Activated CD4-positive, CD25-positive, alpha-beta regulatory T cell treated with anti-CD3 and anti-CD28 coated beads, Interleukin-2, amount 50 U/mL, for 24 hours (primary cell): Measurements from ENCODE around the gene LPP.
A peak's percentile ranks its signal among the peaks of the same experiment; 100 is the strongest.

ENCODE experiments used
- ATAC-seq, 2 donors: fragments of 150-1000 bp; cut with Tn5 transposase; one replicate each; pipeline ENCODE4 v1.10.0; 2021; ENCODE audit warnings: mild to moderate bottlenecking in 1 of 2, moderate library complexity in 1 of 2

Gene LPP

DNA sequence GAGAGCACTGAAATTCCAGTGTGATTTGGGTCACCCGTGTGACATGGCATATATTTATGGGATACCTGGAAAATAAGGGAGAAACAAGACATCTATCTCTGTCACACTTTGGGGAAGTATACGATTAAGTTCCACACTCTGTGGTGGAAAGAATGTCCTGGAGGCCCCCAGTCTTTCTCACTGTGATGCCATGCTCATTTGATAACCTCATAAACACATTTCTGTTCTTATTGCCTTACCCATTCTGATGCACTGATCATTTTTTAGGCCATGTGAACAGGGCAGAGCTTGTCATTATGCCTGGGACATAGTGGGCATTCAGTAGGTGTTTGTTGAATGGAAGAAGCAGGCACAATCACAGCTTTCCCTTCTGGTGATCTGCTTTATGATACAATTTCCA is 668.5 kb downstream of the LPP start:
- no peak for ATAC-seq

DNA sequence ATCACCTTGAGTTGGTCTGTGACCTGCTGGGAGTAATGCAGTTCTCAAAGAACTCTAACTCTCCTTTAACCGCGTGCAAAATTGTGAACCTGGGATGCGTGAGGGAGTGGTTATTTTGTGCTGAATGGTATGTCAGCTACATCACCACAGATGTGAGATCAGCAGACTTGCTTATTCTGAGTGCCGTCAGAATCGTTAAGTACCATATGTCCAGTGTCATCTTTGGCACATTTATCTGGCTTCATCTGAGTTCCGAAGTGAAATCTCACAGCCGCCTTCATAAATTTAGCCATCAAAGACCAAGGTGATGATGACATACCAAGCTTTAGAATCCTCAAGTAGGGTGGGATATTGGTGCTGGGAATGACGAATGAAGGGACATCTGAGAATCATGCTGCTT is 670.6 kb downstream of the LPP start:
- ATAC-seq, result no peak

DNA sequence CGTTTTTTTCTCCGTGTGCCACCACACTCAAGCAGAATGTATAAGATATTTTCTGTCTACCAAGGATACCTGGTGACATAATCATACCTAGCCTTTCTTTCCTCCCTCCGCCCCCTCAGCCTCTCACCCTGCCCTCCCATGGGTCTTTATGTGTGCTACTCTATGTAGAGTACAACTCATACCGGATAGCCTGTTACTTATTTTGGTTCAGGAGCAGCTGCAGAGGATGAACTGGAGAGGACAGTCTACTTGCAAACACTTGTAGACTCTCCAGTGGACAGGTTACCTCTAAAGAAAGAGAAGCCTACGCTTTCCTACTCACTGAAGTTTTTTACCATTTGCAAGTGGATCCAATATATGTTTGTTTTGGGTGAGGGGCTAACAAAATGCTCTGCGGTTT is 671.9 kb downstream of the LPP start:
- ATAC-seq, result no peak

DNA sequence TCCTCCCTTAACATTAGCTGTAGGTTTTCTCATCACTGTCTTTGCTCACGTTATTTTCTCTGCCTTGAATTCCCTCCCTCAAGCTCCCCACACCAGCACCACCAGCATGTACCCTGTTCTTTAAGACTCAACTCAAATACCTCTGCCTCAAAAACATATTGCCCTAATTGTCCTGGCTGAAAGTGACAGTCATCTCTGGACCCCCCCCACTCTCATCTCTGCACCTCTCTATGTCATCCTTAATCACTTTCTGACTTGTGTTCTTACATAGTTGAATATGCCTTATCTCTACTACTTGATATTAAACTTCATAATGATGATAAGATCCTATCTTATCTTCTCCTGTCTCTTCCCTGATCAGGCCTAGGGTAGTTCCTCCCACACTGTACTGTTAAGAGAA is 672.6 kb downstream of the LPP start:
- peak; percentile 35 to 38 for ATAC-seq

DNA sequence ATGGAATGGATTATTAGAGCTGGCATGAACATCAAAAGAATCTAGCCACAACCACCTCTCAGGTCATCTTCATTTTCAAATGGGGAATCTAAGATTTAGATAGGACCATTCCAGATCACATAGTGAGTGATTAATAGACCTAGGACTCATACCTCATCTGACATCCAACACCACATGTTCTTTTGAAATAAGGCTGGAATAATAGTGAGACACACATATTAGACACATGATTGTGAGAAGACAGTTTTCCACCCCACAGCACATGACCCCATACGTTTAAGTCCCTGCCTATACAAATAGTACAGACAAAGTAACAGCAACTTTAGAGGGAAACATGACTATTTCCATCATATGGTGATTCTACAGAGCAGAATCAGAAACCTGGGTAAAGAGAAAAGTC is 673.1 kb downstream of the LPP start:
- ATAC-seq, result no peak

DNA sequence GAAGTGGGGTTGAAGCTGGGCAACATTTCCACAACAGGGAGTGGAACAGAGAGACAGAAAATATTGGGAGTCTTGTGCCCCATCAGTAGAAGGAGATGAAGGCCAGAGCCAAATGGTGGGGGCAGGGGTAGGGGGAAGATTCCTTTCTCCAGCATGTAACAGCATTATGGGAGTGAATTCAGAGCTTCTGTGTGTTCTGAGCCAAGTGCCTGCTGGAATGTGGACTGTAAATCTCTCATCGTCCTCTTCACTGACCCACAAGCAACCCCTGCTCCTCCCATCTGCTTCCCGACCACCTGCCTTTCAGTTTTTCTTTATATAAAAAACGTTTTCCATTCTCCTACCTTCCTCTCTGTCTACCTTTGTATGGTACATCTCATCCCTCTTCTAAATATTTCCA is 673.6 kb downstream of the LPP start:
- no peak for ATAC-seq

DNA sequence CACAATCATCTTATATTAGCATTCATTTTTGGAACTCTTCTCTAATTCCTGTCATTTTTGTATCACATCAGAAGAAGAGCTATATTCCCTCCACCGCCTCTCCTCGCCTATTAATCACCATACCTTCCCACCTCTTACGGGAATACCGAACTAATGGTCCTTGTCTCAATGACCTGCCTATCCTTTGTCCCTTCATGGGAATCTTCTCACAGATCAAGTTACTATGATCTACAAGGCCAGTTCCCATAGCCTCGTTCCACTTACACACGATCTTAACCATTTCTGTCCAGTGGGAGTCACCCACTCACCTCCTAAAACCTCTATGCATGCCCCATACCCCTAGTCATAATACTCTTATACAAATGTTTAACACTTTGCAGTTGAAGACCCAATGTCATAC is 675.2 kb downstream of the LPP start:
- no peak for ATAC-seq

DNA sequence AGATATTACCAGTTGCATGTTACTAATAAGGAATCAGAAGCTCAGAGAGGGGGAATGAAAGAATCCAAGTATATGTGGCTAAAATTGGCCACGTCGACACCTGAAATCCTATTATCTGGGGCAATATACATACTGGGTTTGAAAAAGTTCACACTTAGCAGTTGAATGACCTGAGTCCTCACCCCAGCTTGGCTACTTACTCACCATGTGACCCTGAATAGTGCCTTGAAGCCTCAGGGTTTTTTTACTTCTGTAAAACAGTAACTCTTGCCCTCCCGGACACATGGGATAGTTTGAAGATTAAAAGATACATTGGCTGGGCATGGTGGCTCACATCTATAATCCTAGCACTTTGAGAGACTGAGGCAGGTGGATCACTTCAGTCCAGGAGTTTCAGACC is 675.6 kb downstream of the LPP start:
- ATAC-seq, result no peak

DNA sequence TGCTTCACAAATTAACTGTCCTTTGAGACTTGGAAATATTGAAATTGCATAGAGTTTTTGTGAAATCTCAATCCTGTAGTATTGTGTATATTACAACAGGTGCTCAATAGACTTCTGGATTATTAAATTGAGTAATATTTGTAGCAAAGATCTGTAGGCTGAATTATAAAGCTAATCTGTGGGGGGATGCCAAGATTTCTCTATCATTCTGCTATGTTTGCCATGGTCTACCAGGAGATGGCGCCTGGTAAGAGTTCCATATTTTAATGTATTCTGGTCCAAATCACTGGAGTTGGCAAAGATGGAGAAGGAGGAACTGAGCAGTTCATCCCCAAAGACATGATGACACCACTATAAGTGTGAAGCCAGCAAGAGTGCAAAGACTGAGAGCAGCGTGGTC is 676.9 kb downstream of the LPP start:
- no peak for ATAC-seq

DNA sequence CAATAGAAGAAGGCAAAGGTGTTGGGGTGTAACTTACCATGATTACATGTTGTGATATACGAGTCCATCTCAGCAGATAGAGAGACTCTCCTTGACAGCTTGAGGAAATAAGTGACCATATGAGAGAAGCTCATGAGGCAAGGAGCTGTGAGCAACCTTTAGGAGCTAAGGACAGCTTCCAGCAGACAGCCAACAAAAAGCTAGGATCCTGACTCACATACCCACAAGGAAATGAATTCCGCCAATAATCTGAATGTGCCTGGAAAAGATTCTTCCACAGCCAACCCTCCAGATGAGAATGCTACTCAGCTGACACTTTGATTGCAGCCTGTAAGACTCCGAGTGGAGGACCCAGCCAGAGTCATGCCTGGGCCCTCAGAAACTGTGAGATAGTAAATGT is 678.2 kb downstream of the LPP start:
- no peak for ATAC-seq

DNA sequence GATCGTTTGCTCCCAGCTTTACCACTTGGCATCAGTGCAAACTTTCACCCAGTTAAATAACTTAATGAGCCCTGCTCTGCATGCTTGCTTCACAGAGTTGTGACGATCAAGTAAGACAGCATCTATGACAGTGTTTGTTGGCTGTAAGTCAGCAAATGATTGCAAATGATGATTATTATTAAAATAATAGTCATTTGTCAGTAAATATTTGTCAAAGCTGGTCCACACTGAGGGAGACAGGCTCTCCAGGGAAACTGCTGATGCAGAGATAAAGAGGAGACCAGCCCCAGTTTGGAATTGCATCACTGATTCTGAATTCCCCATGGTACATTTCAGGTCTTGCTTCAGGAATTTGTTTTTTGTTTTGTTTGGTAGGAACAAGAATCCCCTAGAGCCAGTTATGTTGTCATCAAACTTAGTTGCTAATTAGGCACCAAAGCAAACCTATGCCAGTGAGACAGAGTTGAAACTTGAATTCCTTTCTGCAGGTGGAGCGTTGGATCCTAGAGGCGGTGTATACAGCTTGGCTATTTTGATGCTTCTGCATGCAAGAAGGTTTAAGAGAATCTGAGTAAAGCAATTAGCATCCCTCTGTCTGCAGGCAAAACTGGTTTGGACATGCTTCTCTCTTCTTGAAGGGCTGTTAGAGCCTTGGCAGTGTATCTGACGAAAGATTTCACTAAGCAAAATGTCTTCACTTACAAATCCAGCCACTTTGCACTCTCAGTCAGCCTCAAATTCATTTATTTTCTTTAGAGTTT is 679.2 kb downstream of the LPP start:
- ATAC-seq, result no peak

DNA sequence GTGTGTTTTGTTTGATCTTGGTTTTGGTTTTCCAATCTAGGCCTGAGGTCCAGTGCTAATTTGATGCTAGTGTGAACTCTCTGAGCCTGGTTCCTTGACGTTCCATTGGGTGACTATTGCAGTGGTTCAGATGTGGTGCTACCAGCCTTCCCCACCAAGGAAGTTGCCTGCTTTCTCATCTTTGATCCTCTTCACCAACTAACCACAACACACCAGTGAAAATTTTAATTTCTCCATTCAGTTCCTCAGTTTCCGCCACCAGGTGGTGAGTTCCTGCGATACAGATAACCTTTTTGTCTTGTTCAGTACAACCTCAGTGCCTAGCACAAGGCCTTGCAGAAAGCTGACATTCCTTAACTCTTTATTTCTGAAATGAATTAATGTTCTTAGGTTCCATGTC is 680.4 kb downstream of the LPP start:
- no peak for ATAC-seq

DNA sequence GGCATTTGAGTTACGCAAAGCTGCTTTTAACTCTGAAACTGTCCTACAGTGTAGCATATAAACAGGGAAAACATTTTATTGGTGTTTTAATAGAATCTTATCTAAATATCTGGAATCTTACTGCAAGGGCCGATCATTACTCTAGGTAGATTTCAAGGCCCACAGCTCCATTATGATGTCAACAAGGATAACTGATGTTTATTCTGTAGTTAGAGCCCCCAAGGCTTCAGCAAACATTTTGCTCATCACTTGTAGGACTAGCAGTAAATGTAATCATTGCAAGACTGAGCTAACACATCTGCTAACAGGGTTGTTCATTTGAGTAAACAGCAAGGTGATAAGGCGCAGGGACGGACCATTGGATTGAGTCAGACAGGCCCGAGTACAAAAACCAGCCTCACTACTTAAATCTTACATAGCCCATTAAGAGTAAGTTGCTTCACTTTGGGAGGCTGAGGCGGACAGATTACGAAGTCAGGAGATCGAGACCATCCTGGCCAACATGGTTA is 685.3 kb downstream of the LPP start:
- ATAC-seq, result no peak

DNA sequence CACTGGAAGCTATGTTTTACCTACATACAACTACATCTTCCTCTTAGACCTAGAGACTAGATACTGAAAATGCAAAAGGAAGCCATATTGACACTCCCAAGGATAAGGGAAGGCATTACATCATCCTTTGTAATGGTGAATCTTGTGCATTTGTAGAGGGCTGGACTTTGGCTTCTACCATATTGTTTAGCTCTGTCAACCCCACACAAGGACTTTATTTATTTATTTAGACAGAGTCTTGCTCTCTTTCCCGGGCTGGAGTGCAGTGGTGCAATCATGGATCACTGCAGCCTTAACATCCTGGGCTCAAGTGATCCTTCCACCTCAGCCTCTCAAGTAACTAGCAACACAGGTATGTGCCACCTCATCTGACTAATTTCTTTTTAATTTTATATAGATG is 686.3 kb downstream of the LPP start:
- ATAC-seq, result no peak

DNA sequence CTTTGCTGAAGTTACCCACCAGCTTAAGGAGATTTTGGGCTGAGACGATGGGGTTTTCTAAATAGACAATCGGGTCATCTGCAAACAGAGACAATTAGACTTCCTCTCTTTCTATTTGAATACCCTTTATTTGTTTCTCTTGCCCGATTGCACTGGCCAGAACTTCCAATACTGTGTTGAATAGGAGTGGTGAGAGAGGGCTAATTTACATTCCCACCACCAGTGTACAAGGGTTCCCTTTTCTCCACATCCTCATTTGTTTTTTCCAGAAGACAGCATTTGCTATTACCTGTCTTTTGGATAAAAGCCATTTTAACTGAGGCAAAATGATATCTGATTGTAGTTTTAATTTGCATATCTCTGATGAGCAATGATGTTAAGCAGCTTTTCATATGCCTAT is 687.9 kb downstream of the LPP start:
- no peak for ATAC-seq

DNA sequence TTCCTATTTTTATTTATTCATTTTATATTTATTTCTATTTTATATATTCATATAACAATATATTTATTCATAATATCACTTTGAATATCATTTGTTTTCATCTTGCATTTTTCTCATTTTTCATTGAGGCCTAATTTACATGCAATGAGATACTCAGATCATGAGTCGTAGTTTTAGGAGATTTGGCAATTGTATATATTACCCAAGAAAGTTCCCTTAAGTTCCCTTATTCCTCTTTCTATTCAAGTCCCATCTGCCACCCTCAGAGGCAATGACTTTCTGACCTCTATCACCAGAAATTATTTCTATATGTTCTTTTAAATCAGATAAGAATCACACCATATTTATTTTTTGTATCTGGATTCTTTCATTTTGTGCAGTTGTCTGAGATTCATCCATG is 688.7 kb downstream of the LPP start:
- ATAC-seq, result no peak

DNA sequence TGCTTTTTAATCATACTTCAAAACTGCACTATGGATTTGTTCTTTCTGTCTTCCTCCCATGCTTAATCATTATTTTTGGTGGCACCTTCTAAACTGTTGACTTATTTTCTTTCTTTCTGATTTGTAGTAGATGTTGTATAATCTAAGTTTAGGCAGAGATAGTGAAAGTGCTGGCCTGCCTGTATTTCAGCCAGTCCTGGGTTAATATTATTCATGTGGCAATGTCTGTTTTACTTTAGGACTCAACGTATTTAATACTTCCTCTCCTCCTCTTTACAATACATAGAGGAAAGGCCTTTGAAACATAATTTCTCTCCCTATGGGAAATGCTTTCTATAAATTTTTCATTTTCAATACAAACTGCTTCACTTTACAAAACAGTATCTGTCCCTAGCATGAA is 690.1 kb downstream of the LPP start:
- no peak for ATAC-seq

DNA sequence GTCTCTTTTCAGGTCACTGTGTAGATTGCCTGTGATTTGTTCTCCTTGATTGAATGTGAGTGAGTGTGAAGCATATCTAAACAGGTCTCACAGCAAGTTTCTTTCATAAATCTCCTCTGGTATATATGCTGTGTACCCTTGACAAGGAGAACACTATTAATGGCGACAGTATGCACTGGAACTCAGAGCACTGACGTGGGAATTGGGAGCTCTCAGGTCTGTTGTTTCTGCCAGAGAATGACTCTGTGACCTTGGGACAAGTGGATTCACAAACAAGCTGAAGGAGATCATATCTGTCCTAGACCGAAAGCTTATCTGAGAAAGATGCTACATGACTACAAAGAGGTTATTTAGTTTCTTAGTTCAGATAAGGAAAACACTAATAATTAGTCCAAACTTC is 691.6 kb downstream of the LPP start:
- no peak for ATAC-seq

DNA sequence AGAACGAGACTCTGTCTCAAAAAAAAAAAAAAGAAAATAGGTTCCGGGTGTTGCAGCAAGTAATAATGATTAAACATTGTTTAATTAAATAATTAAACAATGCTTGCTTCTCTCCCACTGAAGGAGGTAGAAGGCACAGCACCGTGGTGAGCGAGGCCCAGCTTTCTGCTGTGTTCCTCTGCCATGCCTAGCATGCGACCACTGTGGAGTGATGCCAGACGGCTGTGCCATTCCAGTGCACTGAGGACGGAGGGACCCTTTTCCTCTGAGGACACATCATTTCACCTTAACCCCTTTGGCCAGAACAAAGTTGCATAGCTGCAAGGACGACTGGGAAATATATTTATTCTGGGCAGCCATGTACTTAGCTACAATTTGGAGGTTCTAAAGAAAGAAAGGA is 695.0 kb downstream of the LPP start:
- no peak for ATAC-seq

DNA sequence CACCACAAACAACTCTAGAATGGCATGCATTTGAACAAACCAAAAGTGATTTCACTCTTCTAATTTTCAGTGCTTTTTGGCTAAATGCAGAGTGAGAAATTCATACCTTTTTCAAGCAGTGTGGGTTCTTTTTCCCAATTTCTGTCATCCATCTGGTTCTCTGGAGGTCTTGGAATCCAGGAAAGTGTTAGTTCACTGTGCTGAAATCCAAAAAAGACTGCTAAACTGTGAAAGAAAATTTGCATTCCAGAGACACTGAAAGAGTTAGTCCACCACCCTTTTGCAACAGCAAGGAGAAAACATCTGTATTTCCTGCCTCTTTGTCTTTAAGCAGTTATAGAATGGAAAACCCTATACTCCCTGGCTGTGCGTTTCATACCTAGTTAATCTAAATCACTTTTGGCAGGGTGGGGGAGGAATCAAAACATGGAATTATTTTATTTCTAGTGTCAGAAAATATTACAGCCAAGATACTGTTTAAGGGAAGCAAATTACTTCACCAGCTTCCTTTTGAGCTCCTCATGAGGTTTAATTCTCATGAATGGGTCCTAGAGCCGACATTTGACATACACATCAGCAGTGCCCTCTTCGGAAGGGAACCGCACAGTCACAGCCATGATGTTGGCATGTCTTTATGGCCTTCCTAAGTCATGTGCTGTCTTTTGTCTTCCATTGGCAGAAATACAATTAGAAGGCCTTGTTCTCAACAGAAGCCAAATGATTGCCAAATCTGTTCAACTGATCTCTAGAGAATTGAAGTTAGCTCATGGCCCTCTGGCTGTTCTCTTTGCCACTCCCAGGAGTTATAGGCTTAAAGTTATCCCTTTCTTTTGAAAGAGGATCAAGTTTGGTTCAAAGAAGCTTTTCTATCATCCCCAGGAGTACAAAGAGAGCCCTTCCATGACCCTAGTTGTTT is 700.2 kb downstream of the LPP start:
- no peak for ATAC-seq

DNA sequence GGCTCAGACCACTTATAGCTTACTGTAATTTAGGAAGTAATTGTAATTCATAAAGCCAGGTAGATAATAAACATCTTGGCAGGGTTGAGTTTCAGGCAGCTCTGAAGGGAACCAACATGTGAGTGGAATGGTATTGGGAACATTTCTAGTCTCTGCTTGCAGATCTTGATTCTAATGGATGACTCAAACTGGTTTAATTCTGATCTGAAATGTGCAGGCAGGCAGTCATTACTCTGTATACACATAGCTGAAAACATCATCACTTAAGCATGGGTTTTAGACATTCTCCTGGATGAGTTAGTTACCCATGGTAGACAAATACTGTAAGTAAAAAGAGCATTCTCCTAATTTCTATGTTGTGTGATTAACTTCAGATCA is 700.8 kb downstream of the LPP start:
- no peak for ATAC-seq

DNA sequence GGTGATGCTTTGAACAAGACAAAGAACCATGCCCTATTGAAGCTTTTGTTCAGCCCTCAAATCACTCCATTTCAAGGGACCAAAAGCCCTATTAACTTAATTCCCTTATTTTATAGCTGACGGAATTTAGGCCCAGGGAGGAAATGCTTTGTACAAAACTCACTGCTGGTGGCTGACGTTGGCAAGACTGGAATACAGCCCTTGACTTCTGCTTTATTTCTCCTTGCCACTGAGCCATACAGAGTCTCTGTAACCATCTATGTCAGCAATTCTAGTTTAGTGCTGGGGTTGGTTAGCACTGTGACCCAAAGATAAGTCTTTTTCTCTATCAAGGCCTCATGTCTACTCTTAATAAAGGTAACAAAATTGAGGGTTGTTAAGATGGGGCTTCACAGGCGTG is 701.7 kb downstream of the LPP start:
- no peak for ATAC-seq

DNA sequence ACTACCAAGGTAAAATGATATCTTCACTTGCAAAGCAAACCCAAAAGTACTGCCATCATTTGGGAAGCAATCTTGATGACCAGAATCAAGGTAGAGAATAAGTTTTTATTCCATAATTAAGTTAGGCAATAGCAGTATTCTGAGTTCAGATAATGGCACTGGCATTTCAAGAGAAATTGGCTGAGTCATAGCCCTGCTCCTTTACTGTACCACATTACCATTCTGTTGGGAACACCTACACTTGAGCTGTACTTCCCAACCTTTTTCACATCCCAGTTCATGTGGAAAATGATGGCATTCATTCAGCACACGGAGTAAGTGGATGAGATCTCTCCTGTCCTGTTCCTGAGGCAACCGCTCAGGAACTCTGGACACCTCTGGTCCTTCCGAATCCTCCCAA is 706.2 kb downstream of the LPP start:
- ATAC-seq, result no peak
